Measurements from ENCODE around the gene SLC37A4.
"Not testable (repeated sequence)": the region's sequence is repeated elsewhere in the genome, so short reads cannot be mapped to it uniquely, and the experiment has no call there.

DNA sequence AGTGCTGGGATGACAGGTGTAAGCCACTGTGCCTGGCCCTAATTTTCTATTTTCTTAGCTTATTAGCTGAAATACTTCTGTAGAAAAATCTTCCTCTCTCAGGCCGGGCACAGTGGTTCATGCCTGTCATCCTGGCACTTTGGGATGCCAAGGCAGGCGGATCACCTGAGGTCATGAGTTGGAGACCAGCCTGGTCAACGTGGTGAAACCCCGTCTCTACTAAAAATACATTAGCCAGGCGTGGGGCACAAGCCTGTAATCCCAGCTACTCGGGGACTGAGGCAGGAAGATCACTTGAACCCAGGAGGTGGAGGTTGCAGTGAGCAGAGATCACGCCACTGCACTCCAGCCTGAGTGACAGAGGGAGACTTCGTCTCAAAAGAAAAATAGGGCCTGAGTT, 46.3 kb downstream of the SLC37A4 start:
- TF ChIP-seq CTCF (IDR thresholded peaks at IDR 0.05; ENCODE audit: poor library complexity); EZH2phosphoT487 (IDR thresholded peaks at IDR 0.05; ENCODE audit: low read depth, severe bottlenecking, unreplicated experiment); EZH2 (IDR thresholded peaks at IDR 0.05; ENCODE audit: borderline replicate concordance): not testable (repeated sequence)
